ENCODE results near the gene C1orf115. TPM values are rescaled to one million over a fixed set of nuclear protein-coding genes. Genes with fewer than 3 reads are reported as not detected.

Gene C1orf115
- total and polyA plus RNA-seq, 4 donors: 4.8 to 70.5 (median 16.0) TPM

GRCh38 chr1:220698607-220699016 is 8.4 kb downstream of the C1orf115 start:
- Histone ChIP-seq H3K27me3 (ENCODE audit: control insufficient read depth in 1 of 2, insufficient read depth in 2 of 2, low read length in 1 of 2) (no peaks in the 10 kb centered on the region), H3K9me3 (ENCODE audit: control insufficient read depth, low read length) (no peaks in the 10 kb centered on the region), H3K36me3 (ENCODE audit: control insufficient read depth in 1 of 2, insufficient read depth in 2 of 2, low read length in 1 of 2) (no peaks in the 10 kb centered on the region), H3K4me1 (ENCODE audit: control insufficient read depth in 1 of 2, insufficient read depth in 2 of 2, low read length in 2 of 2) (no peaks in the 10 kb centered on the region), H3K27ac (ENCODE audit: low read depth in 1 of 2, low read length in 2 of 2) (no peak overlapping the region), H3K4me3 (ENCODE audit: low read length in 2 of 2) (no peak overlapping the region)
- ATAC-seq (ENCODE audit: low FRiP score) (no peak), DNase-seq (no peak)
- intact Hi-C loops (cut with DNase I): no loop called here
- 79 to 83% methylated on average over 5 of the region's 5 CpGs for WGBS, 2 donors

GRCh38 chr1:220699044-220699443 is 8.9 kb downstream of the C1orf115 start:
- Histone ChIP-seq H3K27ac (ENCODE audit: low read depth in 1 of 2, low read length in 2 of 2) (no peak overlapping the region), H3K36me3 (ENCODE audit: control insufficient read depth in 1 of 2, insufficient read depth in 2 of 2, low read length in 1 of 2) (no peaks in the 10 kb centered on the region), H3K4me1 (ENCODE audit: control insufficient read depth in 1 of 2, insufficient read depth in 2 of 2, low read length in 2 of 2) (no peaks in the 10 kb centered on the region), H3K9me3 (ENCODE audit: control insufficient read depth, low read length) (no peaks in the 10 kb centered on the region), H3K27me3 (ENCODE audit: control insufficient read depth in 1 of 2, insufficient read depth in 2 of 2, low read length in 1 of 2) (no peaks in the 10 kb centered on the region), H3K4me3 (ENCODE audit: low read length in 2 of 2) (no peak overlapping the region)
- ATAC-seq (ENCODE audit: low FRiP score) (no peak), DNase-seq (no peak)
- intact Hi-C loops (cut with DNase I): no loop called here
- WGBS, 2 donors: 80 to 83% methylated on average over 3 of the region's 3 CpGs

- Histone ChIP-seq H3K4me3 (ENCODE audit: low read length in 2 of 2) (no peak overlapping the region), H3K9me3 (ENCODE audit: control insufficient read depth, low read length) (no peaks in the 10 kb centered on the region), H3K27ac (ENCODE audit: low read depth in 1 of 2, low read length in 2 of 2) (no peak overlapping the region), H3K4me1 (ENCODE audit: control insufficient read depth in 1 of 2, insufficient read depth in 2 of 2, low read length in 2 of 2) (no peaks in the 10 kb centered on the region), H3K27me3 (ENCODE audit: control insufficient read depth in 1 of 2, insufficient read depth in 2 of 2, low read length in 1 of 2) (no peaks in the 10 kb centered on the region), H3K36me3 (ENCODE audit: control insufficient read depth in 1 of 2, insufficient read depth in 2 of 2, low read length in 1 of 2) (no peaks in the 10 kb centered on the region)
- WGBS, 2 donors: 62 to 81% methylated on average over 2 of the region's 2 CpGs
- intact Hi-C loops (cut with DNase I): no loop called here
- ATAC-seq (ENCODE audit: low FRiP score) (no peak), DNase-seq (no peak)
These were observed 10.5 kb downstream of the C1orf115 start for GRCh38 chr1:220700556-220701179.

- no peak overlapping the region for H3K27ac ChIP-seq (ENCODE audit: low read depth in 1 of 2, low read length in 2 of 2)
- no peaks in the 10 kb centered on the region for H3K4me1 ChIP-seq (ENCODE audit: control insufficient read depth in 1 of 2, insufficient read depth in 2 of 2, low read length in 2 of 2)
- no peak for ATAC-seq (ENCODE audit: low FRiP score)
- DNase-seq: no peak
- H3K27me3 ChIP-seq (ENCODE audit: control insufficient read depth in 1 of 2, insufficient read depth in 2 of 2, low read length in 1 of 2): no peaks in the 10 kb centered on the region
- H3K4me3 ChIP-seq (ENCODE audit: low read length in 2 of 2): no peak overlapping the region
- no peaks in the 10 kb centered on the region for H3K9me3 ChIP-seq (ENCODE audit: control insufficient read depth, low read length)
- no peaks in the 10 kb centered on the region for H3K36me3 ChIP-seq (ENCODE audit: control insufficient read depth in 1 of 2, insufficient read depth in 2 of 2, low read length in 1 of 2)
- WGBS, 2 donors: 65 to 72% methylated on average over 6 of the region's 6 CpGs
- intact Hi-C loops (cut with DNase I): no loop called here
These were observed 11.8 kb downstream of the C1orf115 start for GRCh38 chr1:220701974-220702373.

- intact Hi-C loops (cut with DNase I): no loop called here
- no peaks in the 10 kb centered on the region for H3K9me3 ChIP-seq (ENCODE audit: control insufficient read depth, low read length)
- ATAC-seq (ENCODE audit: low FRiP score): no peak
- no peak for DNase-seq
- WGBS, 2 donors: 67 to 68% methylated on average over 5 of the region's 5 CpGs
- H3K36me3 ChIP-seq (ENCODE audit: control insufficient read depth in 1 of 2, insufficient read depth in 2 of 2, low read length in 1 of 2): no peaks in the 10 kb centered on the region
- no peak overlapping the region for H3K4me3 ChIP-seq (ENCODE audit: low read length in 2 of 2)
- no peaks in the 10 kb centered on the region for H3K4me1 ChIP-seq (ENCODE audit: control insufficient read depth in 1 of 2, insufficient read depth in 2 of 2, low read length in 2 of 2)
- no peak overlapping the region for H3K27ac ChIP-seq (ENCODE audit: low read depth in 1 of 2, low read length in 2 of 2)
- no peaks in the 10 kb centered on the region for H3K27me3 ChIP-seq (ENCODE audit: control insufficient read depth in 1 of 2, insufficient read depth in 2 of 2, low read length in 1 of 2)
These were observed 12.6 kb downstream of the C1orf115 start for GRCh38 chr1:220702733-220703270.

- WGBS, 2 donors: 87 to 92% methylated on average over 4 of the region's 4 CpGs
- H3K4me1 ChIP-seq (ENCODE audit: control insufficient read depth in 1 of 2, insufficient read depth in 2 of 2, low read length in 2 of 2): no peaks in the 10 kb centered on the region
- no peak overlapping the region for H3K27ac ChIP-seq (ENCODE audit: low read depth in 1 of 2, low read length in 2 of 2)
- no peaks in the 10 kb centered on the region for H3K9me3 ChIP-seq (ENCODE audit: control insufficient read depth, low read length)
- H3K36me3 ChIP-seq (ENCODE audit: control insufficient read depth in 1 of 2, insufficient read depth in 2 of 2, low read length in 1 of 2): no peaks in the 10 kb centered on the region
- ATAC-seq (ENCODE audit: low FRiP score): no peak
- intact Hi-C loops (cut with DNase I): no loop called here
- no peak overlapping the region for H3K4me3 ChIP-seq (ENCODE audit: low read length in 2 of 2)
- DNase-seq: no peak
- H3K27me3 ChIP-seq (ENCODE audit: control insufficient read depth in 1 of 2, insufficient read depth in 2 of 2, low read length in 1 of 2): no peaks in the 10 kb centered on the region
These were observed 13.1 kb downstream of the C1orf115 start for GRCh38 chr1:220703305-220703704.

GRCh38 chr1:220705782-220706181 is 15.6 kb downstream of the C1orf115 start:
- ATAC-seq (ENCODE audit: low FRiP score): no peak
- no peaks in the 10 kb centered on the region for H3K4me1 ChIP-seq (ENCODE audit: control insufficient read depth in 1 of 2, insufficient read depth in 2 of 2, low read length in 2 of 2)
- 84 to 92% methylated on average over 7 of the region's 7 CpGs for WGBS, 2 donors
- no peaks in the 10 kb centered on the region for H3K9me3 ChIP-seq (ENCODE audit: control insufficient read depth, low read length)
- no peak for DNase-seq
- no peaks in the 10 kb centered on the region for H3K27me3 ChIP-seq (ENCODE audit: control insufficient read depth in 1 of 2, insufficient read depth in 2 of 2, low read length in 1 of 2)
- H3K27ac ChIP-seq (ENCODE audit: low read depth in 1 of 2, low read length in 2 of 2): no peak overlapping the region
- intact Hi-C loops (cut with DNase I): no loop called here
- no peak overlapping the region for H3K4me3 ChIP-seq (ENCODE audit: low read length in 2 of 2)
- H3K36me3 ChIP-seq (ENCODE audit: control insufficient read depth in 1 of 2, insufficient read depth in 2 of 2, low read length in 1 of 2): no peaks in the 10 kb centered on the region

- no peak overlapping the region for H3K4me3 ChIP-seq (ENCODE audit: low read length in 2 of 2)
- no peaks in the 10 kb centered on the region for H3K4me1 ChIP-seq (ENCODE audit: control insufficient read depth in 1 of 2, insufficient read depth in 2 of 2, low read length in 2 of 2)
- no peak overlapping the region for H3K27ac ChIP-seq (ENCODE audit: low read depth in 1 of 2, low read length in 2 of 2)
- ATAC-seq (ENCODE audit: low FRiP score) (no peak), DNase-seq (no peak)
- H3K9me3 ChIP-seq (ENCODE audit: control insufficient read depth, low read length): no peaks in the 10 kb centered on the region
- 82 to 89% methylated on average over 9 of the region's 9 CpGs for WGBS, 2 donors
- H3K36me3 ChIP-seq (ENCODE audit: control insufficient read depth in 1 of 2, insufficient read depth in 2 of 2, low read length in 1 of 2): no peaks in the 10 kb centered on the region
- intact Hi-C loops (cut with DNase I): no loop called here
- H3K27me3 ChIP-seq (ENCODE audit: control insufficient read depth in 1 of 2, insufficient read depth in 2 of 2, low read length in 1 of 2): no peaks in the 10 kb centered on the region
These were observed 16.3 kb downstream of the C1orf115 start for GRCh38 chr1:220706480-220706879.

GRCh38 chr1:220707160-220707559 is 17.0 kb downstream of the C1orf115 start:
- ATAC-seq (ENCODE audit: low FRiP score) (peak; percentile 33), DNase-seq (no peak)
- Histone ChIP-seq H3K4me3 (ENCODE audit: low read length in 2 of 2) (no peak overlapping the region), H3K9me3 (ENCODE audit: control insufficient read depth, low read length) (no peaks in the 10 kb centered on the region), H3K4me1 (ENCODE audit: control insufficient read depth in 1 of 2, insufficient read depth in 2 of 2, low read length in 2 of 2) (no peaks in the 10 kb centered on the region), H3K27me3 (ENCODE audit: control insufficient read depth in 1 of 2, insufficient read depth in 2 of 2, low read length in 1 of 2) (no peaks in the 10 kb centered on the region), H3K27ac (ENCODE audit: low read depth in 1 of 2, low read length in 2 of 2) (no peak overlapping the region), H3K36me3 (ENCODE audit: control insufficient read depth in 1 of 2, insufficient read depth in 2 of 2, low read length in 1 of 2) (no peaks in the 10 kb centered on the region)
- 90 to 91% methylated on average over 10 of the region's 10 CpGs for WGBS, 2 donors
- intact Hi-C loops (cut with DNase I): no loop called here
